NT2/D1 (cell line): Measurements from ENCODE around the gene TACC3.

Experiments
- DNase-seq: peaks from one replicate; pipeline ENCODE4 v3.0.0-alpha.2; 2011; ENCODE audit warnings: low read depth, low spot score
- H3K27me3 ChIP-seq: 2 replicates; pipeline ENCODE4 v1.6.0; 2011; ENCODE audit warnings: mild to moderate bottlenecking; ENCODE audit not compliant: insufficient read length, insufficient read depth
- H3K36me3 ChIP-seq: 2 replicates; pipeline ENCODE4 v1.6.1; 2011; ENCODE audit warnings: mild to moderate bottlenecking, low read length, mixed read lengths; ENCODE audit not compliant: insufficient read depth, insufficient read length
- H3K4me1 ChIP-seq: 2 replicates; pipeline ENCODE4 v1.5.1; 2011; ENCODE audit not compliant: insufficient read depth, insufficient read length
- H3K4me3 ChIP-seq: 2 replicates; pipeline ENCODE4 v1.5.1; 2011; ENCODE audit warnings: low read depth; ENCODE audit not compliant: insufficient read length
- H3K9ac ChIP-seq: 2 replicates; pipeline ENCODE4 v1.6.0; 2011; ENCODE audit warnings: low read depth; ENCODE audit not compliant: insufficient read length
- H3K9me3 ChIP-seq: 2 replicates; pipeline ENCODE4 v1.5.1; 2011; ENCODE audit warnings: mild to moderate bottlenecking, low read length; ENCODE audit not compliant: insufficient read depth
- SUZ12 ChIP-seq: IDR thresholded peaks from 2 replicates; pipeline ENCODE4 v1.6.1; 2011; ENCODE audit not compliant: insufficient read length, insufficient read depth; ENCODE audit errors: extremely low read depth
- YY1 ChIP-seq: IDR thresholded peaks from 2 replicates; pipeline ENCODE4 v1.6.1; 2011; ENCODE audit not compliant: insufficient read length, insufficient read depth
- ZNF274 ChIP-seq: IDR thresholded peaks from 2 replicates; pipeline ENCODE4 v1.6.1; 2011; ENCODE audit warnings: mild to moderate bottlenecking, low read depth, low read length

The TACC3 gene

GRCh38 chr4:1775731-1776500, 54.6 kb downstream of the TACC3 start:
- no peaks in the 10 kb centered on the region for H3K27me3 ChIP-seq
- TF ChIP-seq YY1 (no peak), SUZ12 (no peak), ZNF274 (no peak)
- DNase-seq = no peak
- H3K4me1 ChIP-seq = peaks cover 74% of the 10 kb centered on the region
- H3K4me3 ChIP-seq = peak overlapping the region; percentile 1
- H3K9ac ChIP-seq = peak overlapping the region; percentile 92
- H3K36me3 ChIP-seq = no peaks in the 10 kb centered on the region
- H3K9me3 ChIP-seq = no peaks in the 10 kb centered on the region

- TF ChIP-seq YY1 (no peak), SUZ12 (no peak), ZNF274 (no peak)
Observed at GRCh38 chr4:1776521-1777161, 55.3 kb downstream of the TACC3 start.

GRCh38 chr4:1777822-1778641, 56.7 kb downstream of the TACC3 start:
- peak; percentile 96 for DNase-seq
- H3K27me3 ChIP-seq = no peaks in the 10 kb centered on the region
- peak overlapping the region; percentile 39 for H3K4me3 ChIP-seq
- peak overlapping the region; percentile 92 for H3K9ac ChIP-seq
- H3K4me1 ChIP-seq = peaks cover 69% of the 10 kb centered on the region
- H3K9me3 ChIP-seq = no peaks in the 10 kb centered on the region
- TF ChIP-seq SUZ12 = no peak
- no peak for TF ChIP-seq ZNF274
- no peak for TF ChIP-seq YY1
- H3K36me3 ChIP-seq = no peaks in the 10 kb centered on the region

More at GRCh38 chr4:1776521-1777161, 55.3 kb downstream of the TACC3 start:
- Histone ChIP-seq H3K27me3 (no peaks in the 10 kb centered on the region), H3K9ac (peak overlapping the region; percentile 92), H3K4me1 (peaks cover 68% of the 10 kb centered on the region), H3K9me3 (no peaks in the 10 kb centered on the region), H3K36me3 (no peaks in the 10 kb centered on the region), H3K4me3 (peak overlapping the region; percentile 39)
- no peak for DNase-seq

- Histone ChIP-seq H3K4me3 (no peak overlapping the region), H3K27me3 (no peaks in the 10 kb centered on the region), H3K9me3 (no peaks in the 10 kb centered on the region), H3K4me1 (peaks cover 62% of the 10 kb centered on the region), H3K9ac (peak overlapping the region; percentile 74), H3K36me3 (no peaks in the 10 kb centered on the region)
- no peak for DNase-seq
- TF ChIP-seq SUZ12 (no peak), ZNF274 (no peak), YY1 (no peak)
Observed at GRCh38 chr4:1778642-1779392, 57.5 kb downstream of the TACC3 start.

GRCh38 chr4:1779588-1780382, 58.5 kb downstream of the TACC3 start:
- H3K9me3 ChIP-seq = no peaks in the 10 kb centered on the region
- TF ChIP-seq ZNF274 = no peak
- peak overlapping the region; percentile 74 for H3K9ac ChIP-seq
- DNase-seq = no peak
- no peak overlapping the region for H3K4me3 ChIP-seq
- peaks cover 3% of the 10 kb centered on the region for H3K27me3 ChIP-seq
- no peaks in the 10 kb centered on the region for H3K36me3 ChIP-seq
- H3K4me1 ChIP-seq = peaks cover 53% of the 10 kb centered on the region

GRCh38 chr4:1780435-1780834, 59.1 kb downstream of the TACC3 start:
- no peak overlapping the region for H3K4me3 ChIP-seq
- H3K9ac ChIP-seq = no peak overlapping the region
- TF ChIP-seq YY1 (no peak), ZNF274 (no peak), SUZ12 (no peak)
- H3K4me1 ChIP-seq = peaks cover 52% of the 10 kb centered on the region
- no peak for DNase-seq
- peaks cover 3% of the 10 kb centered on the region for H3K27me3 ChIP-seq
- H3K36me3 ChIP-seq = no peaks in the 10 kb centered on the region
- H3K9me3 ChIP-seq = no peaks in the 10 kb centered on the region
